Stimulated activated CD8-positive, alpha-beta memory T cell treated with anti-CD3 and anti-CD28 coated beads, Interleukin-12 subunit alpha, Interleukin-12 subunit beta, amount 100 ng/mL, for 4 hours (primary cell): ENCODE results near the gene SLC25A15.
A peak's percentile ranks its signal among the peaks of the same experiment; 100 is the strongest.

Experiments used
- DNase-seq: peaks from one replicate; pipeline ENCODE4 v3.0.0-alpha.2; 2020; ENCODE audit warnings: low read depth

The SLC25A15 gene

DNA sequence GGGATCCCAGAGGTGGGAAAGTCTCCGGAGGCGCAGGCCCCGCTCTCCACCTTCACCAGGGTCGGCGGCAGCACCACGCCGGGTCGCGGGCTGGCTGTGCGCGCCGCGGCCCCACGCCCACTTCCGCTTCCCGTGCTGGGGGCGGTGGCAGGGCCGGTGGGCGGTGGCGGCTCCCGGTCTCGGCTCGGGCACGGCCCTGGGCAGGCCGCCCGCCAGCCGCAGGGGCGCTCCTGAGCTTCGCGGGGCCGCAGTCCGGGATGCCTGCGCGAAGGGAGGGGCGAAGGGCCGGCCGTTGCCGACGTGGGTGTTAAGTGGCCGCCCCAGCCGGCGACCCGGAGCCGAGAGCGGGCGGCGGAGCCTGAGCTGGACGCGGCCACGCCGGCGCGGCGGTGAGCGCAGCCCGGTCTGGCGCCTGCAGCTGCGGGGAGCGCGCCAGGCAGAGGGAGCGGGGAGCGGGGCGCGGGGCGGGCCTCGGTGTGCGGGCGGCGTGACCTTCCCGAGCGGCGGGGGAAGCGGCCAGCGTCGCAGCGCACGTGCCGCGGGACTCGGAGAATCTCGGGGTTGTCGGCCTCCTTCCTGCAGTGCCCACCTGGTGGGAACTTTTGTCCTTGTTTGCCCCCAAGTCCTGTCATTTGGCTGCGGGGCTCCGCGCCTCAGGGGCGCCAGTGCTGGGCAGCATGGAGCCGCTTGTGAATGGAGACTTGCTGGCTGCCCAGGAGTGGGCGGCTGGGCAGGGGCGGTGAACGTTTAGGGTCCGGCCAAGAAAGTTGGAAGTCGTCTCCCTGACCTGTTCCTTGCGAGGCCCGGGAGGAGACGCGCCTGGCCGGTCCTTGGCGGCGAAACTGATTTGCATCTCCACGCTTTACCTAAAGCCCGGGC is at the start of gene SLC25A15:
Gene SLC25A15 (plus strand): TSS at position 337 of the 879 bp plus-strand sequence. CDS start 3,616 bp downstream, outside the sequence.
- DNase-seq: peak; percentile 74

DNA sequence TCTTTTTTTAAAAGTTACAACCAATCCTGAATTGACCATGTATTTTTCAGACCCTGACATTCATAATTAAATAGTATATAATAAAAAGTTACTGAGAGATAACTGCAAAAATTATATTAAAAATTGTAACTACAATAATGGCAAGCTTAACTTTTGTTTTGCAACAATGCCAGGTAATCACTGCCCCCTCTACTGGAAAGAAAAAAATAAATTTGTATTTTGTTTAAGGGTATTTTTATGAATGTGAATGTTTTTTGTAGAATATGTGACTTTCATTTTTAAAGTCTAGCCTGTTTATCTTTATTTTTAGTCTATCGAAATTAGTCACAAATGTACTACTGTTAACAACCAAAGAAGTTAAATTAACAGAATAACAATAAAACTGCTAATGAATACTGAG is 40.1 kb upstream of the SLC25A15 start:
- no peak for DNase-seq

DNA sequence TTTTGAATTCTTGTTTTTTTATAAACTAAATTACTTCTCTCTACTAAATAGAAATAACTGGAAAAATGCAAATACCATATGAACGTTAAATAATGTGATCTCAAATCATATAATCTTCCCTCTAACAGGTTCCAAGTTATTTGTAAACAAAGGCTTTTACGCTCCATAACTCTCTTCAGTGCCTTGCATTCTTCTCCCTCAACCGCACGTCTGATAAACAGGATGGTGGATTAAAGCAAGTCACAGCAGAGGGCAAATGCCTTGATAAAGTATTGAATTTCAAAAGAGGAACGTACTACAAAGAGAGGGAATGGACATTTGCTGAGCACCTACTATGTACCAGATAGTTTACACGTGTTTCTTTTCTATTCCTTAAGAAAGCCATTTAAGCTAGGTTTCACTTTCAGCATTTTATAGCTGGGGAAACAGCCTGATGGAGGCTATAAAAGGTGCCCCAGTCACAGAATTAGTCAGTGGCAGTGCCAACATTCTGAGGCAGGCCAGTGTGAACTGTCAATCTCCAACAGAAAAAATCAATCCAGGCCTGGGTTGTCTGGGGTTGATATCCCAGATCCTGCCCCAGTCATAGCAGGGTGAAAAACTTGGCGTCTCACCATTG is 34.2 kb upstream of the SLC25A15 start:
- no peak for DNase-seq

DNA sequence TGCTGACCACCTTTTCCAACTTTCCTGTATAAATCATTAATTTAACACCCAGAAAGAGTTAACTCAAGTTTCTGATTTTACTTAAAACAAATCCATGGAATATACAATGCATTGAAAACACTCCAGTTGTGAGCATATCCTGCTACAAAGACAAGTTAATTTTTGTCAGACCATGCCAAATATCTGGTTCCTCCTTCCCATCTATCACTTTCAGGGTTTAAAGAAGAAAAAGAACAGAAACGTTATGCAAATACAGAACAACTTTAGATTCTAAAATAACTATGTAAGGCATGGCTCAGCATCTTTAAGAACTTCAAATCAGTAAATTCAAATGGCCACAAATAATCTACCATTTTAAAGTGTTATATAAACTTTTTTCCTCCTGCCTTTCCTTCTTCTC is 33.4 kb upstream of the SLC25A15 start:
- no peak for DNase-seq

DNA sequence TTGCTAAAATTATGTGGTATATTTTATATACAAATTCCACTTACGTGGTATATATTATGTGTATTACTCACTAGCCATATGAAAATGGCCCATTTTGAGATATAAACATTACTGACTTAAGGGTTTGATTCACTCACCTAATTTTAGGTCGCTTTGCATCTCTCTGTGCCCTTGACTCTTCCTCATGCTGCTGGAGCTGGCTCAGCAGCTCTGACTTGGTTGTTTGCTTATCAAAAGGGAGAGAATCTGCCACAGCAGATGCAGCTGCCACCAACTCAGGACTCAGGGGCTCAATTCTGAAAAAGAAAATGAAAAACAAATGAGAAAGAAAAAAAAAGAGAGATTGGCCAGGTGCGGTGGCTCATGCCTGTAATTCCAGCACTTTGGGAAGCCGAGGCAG is 30.6 kb upstream of the SLC25A15 start:
- DNase-seq: no peak

DNA sequence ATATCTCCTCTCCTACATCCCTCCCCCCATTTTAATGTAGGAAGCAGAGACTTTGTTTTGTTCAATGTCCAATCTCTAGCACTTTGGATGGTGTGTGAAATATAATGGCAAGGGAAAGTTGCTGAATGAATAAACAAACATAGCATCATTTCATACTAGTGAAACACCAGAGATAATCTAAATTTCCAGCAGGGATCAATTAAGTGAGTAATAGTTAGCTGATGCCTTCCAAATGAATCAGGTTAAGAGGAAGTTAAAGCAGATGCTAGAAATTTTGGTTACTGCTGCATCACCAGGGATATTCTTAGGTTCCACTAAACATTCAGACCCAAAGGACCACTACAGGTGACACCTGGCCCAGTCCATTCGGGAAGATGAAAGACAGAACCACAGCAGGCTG is 26.6 kb upstream of the SLC25A15 start:
- DNase-seq: no peak

DNA sequence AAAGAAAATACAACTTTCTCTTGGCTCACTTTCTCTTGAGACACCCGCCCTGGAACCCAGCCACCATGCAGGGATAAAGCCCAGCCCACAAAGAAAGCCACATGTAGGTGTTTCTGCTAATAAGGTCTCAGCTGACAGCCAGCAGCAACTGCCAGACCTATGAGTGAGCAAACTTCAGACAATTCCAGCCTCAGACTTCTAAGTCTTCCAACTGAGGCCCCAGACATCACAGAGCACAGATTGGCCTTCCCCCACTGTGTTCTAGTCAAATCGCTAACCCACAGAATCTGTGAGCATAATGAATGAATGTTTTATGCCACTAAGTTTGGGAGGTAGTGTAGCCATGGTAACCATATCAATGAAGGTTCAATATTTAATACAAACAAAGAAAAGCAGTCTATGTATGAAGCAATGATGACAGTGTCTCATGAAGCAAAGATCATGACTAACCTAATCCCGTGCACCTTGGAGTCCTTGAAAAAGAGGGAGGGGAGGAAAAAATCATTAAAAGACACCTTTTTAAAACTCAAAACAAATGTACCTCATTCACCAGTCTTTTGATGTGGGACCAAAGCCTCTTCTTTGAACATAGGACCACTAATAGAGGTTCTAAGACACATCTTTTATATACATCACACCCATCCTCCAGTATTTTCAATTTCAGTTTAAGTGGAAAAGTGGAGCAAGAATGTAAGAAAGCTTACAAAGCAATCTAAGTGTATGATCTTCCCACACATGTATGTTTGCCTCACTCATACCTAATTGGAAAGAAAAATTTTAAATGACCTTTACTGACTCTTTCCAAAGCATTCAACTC is 24.6 kb upstream of the SLC25A15 start:
- DNase-seq: no peak

DNA sequence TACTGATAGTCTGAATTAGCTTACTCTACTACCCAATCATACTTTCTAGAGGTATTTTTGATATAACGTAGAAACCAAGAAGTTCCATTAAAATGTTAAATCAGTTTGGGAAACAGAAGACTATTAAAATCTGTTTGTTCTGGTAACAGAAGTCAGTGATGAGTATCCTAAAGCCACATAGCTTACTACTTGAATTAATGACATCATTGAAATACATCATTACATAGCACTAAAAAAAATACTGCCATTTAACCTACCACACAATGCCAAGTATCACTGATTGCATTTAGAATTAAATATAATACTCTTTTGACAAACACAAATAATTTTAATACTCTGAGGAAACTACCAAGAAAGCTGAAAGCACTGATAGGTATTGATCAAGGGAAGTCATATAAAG is 23.8 kb upstream of the SLC25A15 start:
- no peak for DNase-seq

DNA sequence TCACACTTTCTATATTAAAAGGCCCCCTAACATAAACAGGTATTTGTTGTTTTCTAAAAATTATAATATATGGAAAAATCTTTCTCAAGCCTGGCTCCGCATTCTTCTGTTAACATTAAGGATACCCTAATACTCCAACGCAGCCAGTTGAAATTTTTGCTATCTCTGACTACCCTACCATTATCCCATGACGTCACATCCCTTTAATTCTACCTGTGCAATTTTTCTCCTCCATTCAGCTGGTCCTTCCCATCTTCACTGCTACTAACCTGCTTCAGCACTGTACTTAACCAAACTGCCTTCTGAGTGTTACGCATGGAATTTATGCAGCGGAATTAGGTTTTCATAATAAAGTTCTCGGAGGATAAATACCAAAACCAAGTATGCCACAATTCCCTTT is 19.4 kb upstream of the SLC25A15 start:
- no peak for DNase-seq

DNA sequence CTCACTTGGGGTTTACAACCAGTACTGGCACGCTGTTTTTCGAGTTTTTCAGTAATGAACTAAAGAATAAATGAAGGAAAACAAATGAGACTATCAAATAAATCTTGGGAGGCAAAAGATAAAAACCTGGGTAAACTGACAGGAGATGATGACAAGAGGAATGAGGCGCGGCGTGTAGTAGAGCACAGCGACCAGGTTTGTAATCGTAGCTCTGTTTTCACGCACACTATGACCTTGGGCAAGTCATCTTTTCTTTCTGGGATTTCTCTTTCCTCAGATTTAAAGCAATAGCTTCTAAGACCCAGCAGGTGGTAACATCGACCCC is 18.8 kb upstream of the SLC25A15 start:
- DNase-seq: no peak

DNA sequence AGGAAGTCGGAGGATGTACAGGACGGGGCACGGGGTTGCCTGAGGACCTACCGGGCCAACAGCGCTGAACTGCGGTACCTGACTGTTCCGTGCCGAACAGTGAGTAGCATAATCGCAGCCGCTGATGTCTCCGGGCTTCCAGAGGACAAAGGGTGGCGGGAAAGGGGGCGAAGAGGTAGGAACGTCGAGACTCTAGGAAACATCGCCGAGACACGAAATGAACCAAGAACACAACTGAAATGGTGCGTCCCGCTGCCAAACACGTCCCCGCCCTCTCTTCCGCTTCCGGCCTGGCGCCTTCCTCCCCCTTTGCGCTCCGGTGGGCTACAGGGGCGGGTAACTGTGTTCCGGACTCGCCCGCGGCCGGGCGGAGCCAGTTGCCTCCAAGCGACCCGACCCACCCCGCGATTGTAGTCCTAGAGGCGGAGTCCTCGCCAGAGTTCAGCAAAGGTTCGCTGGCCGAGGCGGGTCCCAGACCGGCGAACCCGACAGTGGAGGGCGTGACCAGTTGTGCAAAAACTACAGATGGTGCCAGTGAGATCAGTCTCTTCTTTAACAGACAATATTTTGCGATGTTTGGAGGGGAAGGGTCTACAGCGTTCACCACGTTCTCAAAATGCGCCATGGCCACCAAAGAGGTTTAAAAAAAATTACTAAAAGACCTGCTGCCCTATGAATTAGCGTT is 18.3 kb upstream of the SLC25A15 start, which contains the start of gene MRPS31:
Gene MRPS31 (minus strand): TSS at position 257 of the 685 bp plus-strand sequence. CDS start 54 bp downstream, at position 203.
- peak; percentile 87 for DNase-seq

DNA sequence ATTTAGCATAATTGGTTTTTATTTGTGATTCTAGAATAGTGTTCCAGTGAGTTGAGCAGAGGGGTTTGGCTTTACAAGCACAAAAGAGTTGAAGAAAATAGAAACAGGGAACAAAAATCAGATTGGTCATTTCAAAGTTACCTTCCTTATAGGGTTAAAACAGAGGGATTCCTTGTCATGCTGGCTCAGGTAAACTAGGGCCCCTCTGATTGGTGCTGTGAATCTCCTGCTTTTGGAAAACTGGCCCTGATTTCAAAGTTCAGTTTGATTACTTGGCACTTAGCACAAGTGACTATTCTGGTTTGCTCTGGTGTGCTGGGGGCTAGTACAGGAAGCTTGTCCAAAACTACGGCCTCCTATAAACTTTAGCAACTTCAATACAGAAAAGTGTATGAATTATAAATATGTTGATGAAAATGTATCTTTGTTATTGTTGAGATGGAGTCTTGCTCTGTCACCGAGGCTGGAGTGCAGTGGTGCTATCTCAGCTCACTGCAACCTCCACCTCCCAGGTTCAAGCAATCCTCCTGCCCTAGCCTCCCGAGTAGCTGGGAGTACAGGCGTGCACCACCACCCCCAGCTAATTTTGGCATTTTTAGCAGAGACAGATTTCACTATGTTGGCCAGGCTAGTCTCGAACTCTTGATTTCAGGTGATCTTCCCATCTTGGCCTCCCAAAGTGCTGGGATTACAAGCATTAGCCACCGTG is 16.5 kb upstream of the SLC25A15 start:
- no peak for DNase-seq

DNA sequence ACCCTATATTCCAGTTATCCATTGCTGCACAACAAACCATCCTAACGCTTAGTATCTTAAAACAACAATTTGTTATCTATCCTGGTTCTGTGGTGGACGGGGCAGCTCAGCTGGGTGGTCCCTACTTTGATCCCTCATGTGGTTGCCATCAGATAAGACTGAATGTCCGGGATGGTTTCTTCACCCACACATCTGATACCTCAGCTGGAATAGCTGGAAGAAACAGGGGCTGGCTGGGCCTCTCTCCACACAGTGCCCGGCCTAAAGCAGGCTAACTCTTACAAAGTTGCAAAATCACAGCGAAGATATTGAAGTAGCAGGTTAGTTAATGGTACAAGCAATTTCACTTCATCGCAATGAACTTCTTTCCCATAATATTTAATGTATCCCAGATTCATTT is 14.7 kb upstream of the SLC25A15 start:
- no peak for DNase-seq

DNA sequence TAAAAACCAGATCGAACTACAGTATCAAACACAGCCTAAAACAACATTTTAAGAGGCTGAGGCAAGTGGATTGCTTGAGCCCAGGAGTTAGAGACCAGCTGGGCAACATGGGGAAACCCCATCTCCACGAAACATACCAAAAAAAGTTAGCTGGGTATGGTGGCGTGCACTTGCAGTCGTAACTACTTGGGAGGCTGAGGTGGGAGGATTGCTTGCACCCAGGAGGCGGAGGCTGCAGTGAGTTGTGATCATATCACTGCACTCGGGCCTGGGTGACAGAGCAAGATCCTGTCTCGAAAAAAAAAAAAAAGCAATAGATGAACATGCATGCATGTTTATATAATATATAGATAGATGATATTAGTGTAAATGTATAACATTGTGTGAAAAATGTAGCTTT is 13.2 kb upstream of the SLC25A15 start:
- DNase-seq: no peak

DNA sequence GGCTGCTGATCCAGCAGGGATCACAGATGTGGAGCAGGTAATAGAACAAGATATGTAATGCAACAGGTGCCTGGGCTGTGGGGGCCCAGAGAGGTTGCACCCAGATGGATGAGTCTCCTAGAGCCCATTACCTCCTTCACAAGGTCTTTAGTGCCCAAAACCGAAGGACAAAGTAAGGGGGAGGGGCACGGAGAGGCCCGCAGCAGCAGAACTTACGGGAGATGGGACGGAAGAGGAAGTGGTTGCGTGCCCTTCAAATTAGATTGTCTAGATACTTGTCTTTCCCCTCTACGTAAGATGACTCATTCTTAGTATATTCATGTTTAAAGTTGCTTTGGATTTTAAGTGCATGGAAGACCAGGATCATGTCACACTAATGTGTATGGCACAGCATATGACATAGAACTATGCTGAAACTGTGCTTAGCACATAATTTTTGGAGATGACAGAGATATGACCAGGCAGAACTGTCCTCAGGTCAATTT is 12.7 kb upstream of the SLC25A15 start:
- DNase-seq: peak; percentile 36

DNA sequence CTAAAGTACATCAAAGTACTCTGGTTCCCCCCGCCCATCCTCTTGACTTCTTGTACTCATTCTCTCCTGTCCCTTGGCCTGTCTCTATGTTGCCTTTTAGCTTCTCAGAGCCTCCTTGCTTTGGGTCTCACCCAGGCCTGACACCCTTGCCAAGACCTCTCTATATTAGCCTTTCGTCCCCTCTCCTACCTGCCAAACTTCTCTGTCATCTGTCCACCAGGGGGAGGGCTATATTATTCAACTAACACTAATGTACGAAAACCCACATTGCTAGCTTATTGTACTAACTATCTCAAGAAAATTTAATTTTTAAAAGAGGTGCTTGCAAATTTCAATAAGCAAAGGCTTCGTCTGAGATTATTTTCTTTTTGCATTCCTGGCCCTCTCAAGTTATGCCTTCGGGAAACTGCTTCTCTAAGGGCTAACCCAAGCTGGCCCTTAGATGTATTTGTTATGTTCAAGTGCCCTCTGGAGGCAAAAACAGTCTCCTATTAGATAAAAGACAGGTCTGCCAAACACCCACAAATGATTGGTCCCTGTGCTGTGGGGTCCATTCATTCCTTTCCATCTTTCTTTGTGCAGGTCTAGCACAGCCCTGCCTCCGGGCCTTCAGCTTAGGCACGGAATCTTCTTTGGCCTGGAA is 12.1 kb upstream of the SLC25A15 start:
- DNase-seq: no peak

DNA sequence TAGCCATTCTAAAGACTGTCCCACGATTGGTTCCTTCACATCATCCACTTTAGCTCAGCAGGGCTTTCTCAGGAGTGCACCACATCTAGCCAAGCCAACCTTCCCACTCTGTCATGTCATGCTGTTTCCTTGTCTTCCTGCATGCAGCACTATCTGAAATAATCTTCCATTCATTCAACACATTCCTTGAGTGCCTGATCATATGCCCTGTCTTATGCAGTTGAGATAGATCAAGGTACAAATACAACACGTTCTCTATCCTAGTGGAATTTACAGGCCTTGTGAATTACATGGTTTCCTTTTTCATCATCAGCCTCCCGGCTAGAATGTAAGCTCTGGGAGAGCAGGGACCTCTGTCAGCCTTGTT is 11.6 kb upstream of the SLC25A15 start:
- DNase-seq: no peak

DNA sequence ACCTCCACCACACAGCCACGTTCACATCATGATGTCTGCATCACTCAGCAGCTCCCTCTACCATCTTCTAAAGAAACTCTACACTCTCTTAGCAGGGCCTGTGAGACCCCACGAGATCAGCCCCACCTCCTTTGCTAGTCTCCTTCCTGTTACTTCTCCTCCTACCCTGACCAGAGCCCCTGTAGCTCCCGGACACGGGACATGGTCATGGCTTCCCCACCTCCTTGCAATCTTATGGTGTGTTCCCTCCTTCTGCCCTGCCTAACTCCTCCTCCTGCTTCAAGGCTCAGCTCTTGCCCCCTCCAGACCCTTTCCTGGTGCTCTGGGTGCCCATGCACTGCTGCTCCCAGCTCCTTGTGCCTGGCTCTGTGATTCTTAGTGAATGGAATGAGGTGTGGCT is 10.4 kb upstream of the SLC25A15 start:
- no peak for DNase-seq

DNA sequence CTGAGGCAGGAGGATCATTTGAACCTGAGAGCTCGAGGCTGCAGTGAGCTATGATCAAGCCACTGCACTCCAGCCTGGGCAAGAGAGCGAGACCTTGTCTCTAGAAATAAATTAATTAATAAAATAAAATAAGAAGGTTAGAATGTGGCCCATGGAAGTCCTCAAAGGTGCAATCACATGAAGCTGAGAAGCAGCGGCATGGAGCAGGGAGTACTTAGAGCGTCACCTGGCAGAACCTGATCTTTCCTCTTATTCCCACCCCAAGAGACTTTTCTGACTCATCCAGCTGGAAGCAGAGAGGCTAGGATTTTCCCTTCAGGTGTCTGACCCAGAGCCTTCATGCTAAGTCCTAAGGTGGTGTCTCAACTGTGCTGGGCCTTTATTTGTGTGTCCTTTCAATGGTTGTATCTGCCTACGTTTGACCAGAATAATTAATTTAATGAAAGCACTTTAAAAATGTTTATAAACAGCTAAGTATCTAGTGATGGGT is 9.6 kb upstream of the SLC25A15 start:
- no peak for DNase-seq

DNA sequence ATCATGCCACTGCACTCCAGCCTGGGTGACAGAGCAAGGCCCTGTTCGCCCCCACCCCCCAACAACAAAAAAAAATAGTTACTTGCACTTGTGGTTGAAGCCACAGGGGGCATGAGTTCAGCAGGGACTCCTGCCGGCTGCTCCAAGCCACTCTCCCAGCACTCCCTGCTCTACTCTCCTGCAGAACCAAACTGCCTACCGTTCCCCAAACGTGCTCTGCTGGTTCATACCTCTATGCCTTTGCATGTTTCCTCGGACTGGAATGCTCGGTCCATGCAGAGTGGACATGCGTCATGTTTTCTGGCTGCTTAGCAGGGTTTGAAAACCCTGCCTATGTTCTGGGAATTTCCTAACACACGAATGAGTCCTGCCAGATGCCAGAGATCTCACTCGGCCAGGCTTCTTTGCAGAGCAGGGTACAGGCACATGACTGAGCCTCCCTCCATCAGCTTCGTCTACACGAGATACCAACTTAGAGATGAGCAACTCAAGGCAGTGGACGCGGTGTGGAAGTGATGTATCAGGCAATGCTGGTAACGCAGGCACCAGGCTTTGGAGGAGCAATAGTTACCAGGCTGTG is 8.5 kb upstream of the SLC25A15 start:
- no peak for DNase-seq
